Endothelial cell of umbilical vein (primary cell): ENCODE data around the gene MEPCE. TPM values are rescaled to one million over a fixed set of nuclear protein-coding genes. Genes with fewer than 3 reads are reported as not detected.
A peak's percentile ranks its signal among the peaks of the same experiment; 100 is the strongest.

ENCODE experiments used
- BruUV-seq: library from RNA; stranded (reverse); fragments of 400-500 nt; replicated peaks from 2 replicates; lab custom pipeline; 2021; lab: Mats Ljungman, UMichigan
- CTCF ChIA-PET: fragments of 300-600, 350-600 bp; sonication (Branson Sonifier 250); formaldehyde crosslinking; loops from one replicate; lab custom pipeline; 2021; ENCODE audit warnings: antibody characterized with exemption, inconsistent platforms; lab: Charles Lee
- POLR2A ChIA-PET: fragments of 300-600, 350-600 bp; sonication (Branson Sonifier 250); formaldehyde crosslinking; loops from one replicate; lab custom pipeline; 2021; ENCODE audit warnings: antibody characterized with exemption, inconsistent platforms; lab: Charles Lee
- DNase-seq: peaks from one replicate; pipeline ENCODE4 v3.0.0-alpha.2; 2011; ENCODE audit warnings: low read depth, low spot score
- FAIRE-seq: peaks from 2 replicates; lab custom pipeline; 2011; peaks lifted over from hg19 to GRCh38; lab: Jason Lieb, UNC
- H2AFZ ChIP-seq: 2 replicates; pipeline ENCODE4 v1.6.0; 2012; ENCODE audit warnings: low read depth, low read length, control low read depth, inconsistent platforms
- H3K27ac ChIP-seq: 2 replicates; pipeline ENCODE4 v1.5.1; 2011; ENCODE audit warnings: low read depth, mild to moderate bottlenecking, control low read depth, low read length, moderate library complexity; ENCODE audit not compliant: insufficient read depth
- H3K27me3 ChIP-seq, 2 experiments: 2 replicates each; pipeline versions ENCODE4 v1.6.0 to v1.6.1; 2011; ENCODE audit warnings: low read length in 2 of 2, mixed read lengths in 1 of 2; ENCODE audit not compliant: control insufficient read depth in 2 of 2, insufficient read depth in 2 of 2
- H3K36me3 ChIP-seq, 2 experiments: 2 replicates in 1 of 2; 3 replicates in 1 of 2; pipeline ENCODE4 v1.5.1; 2011; ENCODE audit warnings: low read length in 2 of 2, mild to moderate bottlenecking in 1 of 2, moderate library complexity in 1 of 2; ENCODE audit not compliant: control insufficient read depth in 2 of 2, insufficient read depth in 2 of 2; ENCODE audit errors: extremely low read depth in 1 of 2
- H3K4me1 ChIP-seq: 3 replicates; pipeline ENCODE4 v1.5.1; 2011; ENCODE audit warnings: mild to moderate bottlenecking, low read length; ENCODE audit not compliant: control insufficient read depth, insufficient read depth; ENCODE audit errors: extremely low read depth
- H3K4me2 ChIP-seq: 2 replicates; pipeline ENCODE4 v1.6.1; 2011; ENCODE audit warnings: low read length, control low read depth, mixed read lengths; ENCODE audit not compliant: insufficient read depth
- H3K4me3 ChIP-seq, 3 experiments: fragments of 200-600 bp in 1 of 3; sonication (generic), shearing (Covaris generic) in 1 of 3; replicated peaks in 1 of 3; 2 replicates each; pipeline ENCODE4 v1.5.1; 2011 to 2016; ENCODE audit warnings: control low read depth in 3 of 3, low read length in 3 of 3, mild to moderate bottlenecking in 2 of 3, inconsistent platforms in 1 of 3, low read depth in 1 of 3, moderate library complexity in 1 of 3; ENCODE audit not compliant: insufficient read depth in 1 of 3
- H3K79me2 ChIP-seq: 2 replicates; pipeline ENCODE4 v1.6.0; 2012; ENCODE audit warnings: low read length, inconsistent platforms; ENCODE audit not compliant: control insufficient read depth, insufficient read depth
- H3K9ac ChIP-seq: replicated peaks from 2 replicates; pipeline ENCODE3; 2011; ENCODE audit warnings: low read length, control low read depth; ENCODE audit not compliant: insufficient read depth; ENCODE audit errors: extremely low read depth
- H3K9me1 ChIP-seq: replicated peaks from 3 replicates; pipeline ENCODE4 v1.6.0; 2011; ENCODE audit warnings: mild to moderate bottlenecking, low read length; ENCODE audit not compliant: control insufficient read depth, insufficient read depth; ENCODE audit errors: extremely low read depth
- H3K9me3 ChIP-seq: replicated peaks from 2 replicates; pipeline ENCODE4 v1.5.1; 2012; ENCODE audit warnings: low read length, inconsistent platforms; ENCODE audit not compliant: control insufficient read depth, insufficient read depth
- H4K20me1 ChIP-seq: replicated peaks from 2 replicates; pipeline ENCODE3; 2011; ENCODE audit warnings: mild to moderate bottlenecking, low read length; ENCODE audit not compliant: control insufficient read depth, insufficient read depth; ENCODE audit errors: extremely low read depth
- EZH2 ChIP-seq: IDR thresholded peaks from 2 replicates; pipeline ENCODE4 v1.6.1; 2012; ENCODE audit warnings: borderline replicate concordance, low read depth, mild to moderate bottlenecking, moderate library complexity, low read length, inconsistent platforms; ENCODE audit not compliant: severe bottlenecking
- FOS ChIP-seq: IDR thresholded peaks from 2 replicates; pipeline ENCODE4 v1.6.1; 2011; ENCODE audit warnings: mild to moderate bottlenecking, low read length, moderate library complexity, borderline replicate concordance; ENCODE audit not compliant: insufficient read depth
- GATA2 ChIP-seq: IDR thresholded peaks from 2 replicates; pipeline ENCODE4 v1.7.0; 2011; ENCODE audit warnings: low read depth, mild to moderate bottlenecking, moderate library complexity, mixed read lengths, low read length; ENCODE audit not compliant: insufficient read length, insufficient read depth
- JUN ChIP-seq: IDR thresholded peaks from 2 replicates; pipeline ENCODE4 v1.6.1; 2011; ENCODE audit warnings: borderline replicate concordance, low read depth; ENCODE audit not compliant: insufficient read length, insufficient read depth
- MYC ChIP-seq: IDR thresholded peaks from one replicate; pipeline ENCODE4 v1.6.1; 2011; ENCODE audit warnings: mild to moderate bottlenecking, low read depth, low read length
- POLR2A ChIP-seq: IDR thresholded peaks from 2 replicates; pipeline ENCODE4 v1.6.1; 2012; ENCODE audit warnings: low read depth, mild to moderate bottlenecking, control low read depth, low read length
- POLR2AphosphoS5 ChIP-seq: IDR thresholded peaks from 2 replicates; pipeline ENCODE4 v1.6.1; 2012; ENCODE audit warnings: low read depth, mild to moderate bottlenecking, control low read depth, low read length, moderate library complexity; ENCODE audit not compliant: insufficient read depth
- dilution Hi-C: fragments of 300-500 bp; cut with MboI; formaldehyde crosslinking; loops from one replicate; pipeline ENCODE4 v1.15.0; 2019; ENCODE audit warnings: low sequenced_read_pairs; ENCODE audit not compliant: extremely low pct_ligation_motif_present
- intact Hi-C: fragments of 100-400 bp; cut with micrococcal nuclease; formaldehyde crosslinking; loops from one replicate; pipeline ENCODE4 v1.10.0; 2022
- polyA plus RNA-seq, 4 experiments: library from polyadenylated mRNA; depleted of rRNA in 3 of 4; stranded (reverse) in 3 of 4; unstranded in 1 of 4; fragments of >200 nt; gene quantifications; 2 replicates each; pipeline versions ENCODE4 v1.2.1 to v1.2.3, GENCODE V29; 2011 to 2012; ENCODE audit warnings: missing spikeins in 1 of 4
- total RNA-seq: library from RNA; stranded (reverse); gene quantifications from 2 replicates; pipeline ENCODE4 v1.2.3, GENCODE V29; 2021
- TF ChIP-seq, protein P1 (sequence below), 2 donors: IDR thresholded peaks; 1 replicate in 1 of 2; 2 replicates in 1 of 2; pipeline ENCODE4 v1.5.1; 2011; ENCODE audit warnings: low read length in 2 of 2, mild to moderate bottlenecking in 2 of 2, moderate library complexity in 2 of 2, control low read depth in 1 of 2, inconsistent platforms in 1 of 2, low read depth in 1 of 2; ENCODE audit not compliant: insufficient read depth in 1 of 2; ENCODE audit errors: extremely low read depth in 1 of 2
- TF ChIP-seq, protein P2 (sequence below): IDR thresholded peaks from 2 replicates; pipeline ENCODE4 v1.6.1; 2011; ENCODE audit not compliant: insufficient read depth, insufficient read length

MEPCE gene
- total and polyA plus RNA-seq, 2 donors (not counting 3 experiments of a cell fraction or from before 2014, with no cell fraction given): 23.3 to 45.8 TPM

DNA sequence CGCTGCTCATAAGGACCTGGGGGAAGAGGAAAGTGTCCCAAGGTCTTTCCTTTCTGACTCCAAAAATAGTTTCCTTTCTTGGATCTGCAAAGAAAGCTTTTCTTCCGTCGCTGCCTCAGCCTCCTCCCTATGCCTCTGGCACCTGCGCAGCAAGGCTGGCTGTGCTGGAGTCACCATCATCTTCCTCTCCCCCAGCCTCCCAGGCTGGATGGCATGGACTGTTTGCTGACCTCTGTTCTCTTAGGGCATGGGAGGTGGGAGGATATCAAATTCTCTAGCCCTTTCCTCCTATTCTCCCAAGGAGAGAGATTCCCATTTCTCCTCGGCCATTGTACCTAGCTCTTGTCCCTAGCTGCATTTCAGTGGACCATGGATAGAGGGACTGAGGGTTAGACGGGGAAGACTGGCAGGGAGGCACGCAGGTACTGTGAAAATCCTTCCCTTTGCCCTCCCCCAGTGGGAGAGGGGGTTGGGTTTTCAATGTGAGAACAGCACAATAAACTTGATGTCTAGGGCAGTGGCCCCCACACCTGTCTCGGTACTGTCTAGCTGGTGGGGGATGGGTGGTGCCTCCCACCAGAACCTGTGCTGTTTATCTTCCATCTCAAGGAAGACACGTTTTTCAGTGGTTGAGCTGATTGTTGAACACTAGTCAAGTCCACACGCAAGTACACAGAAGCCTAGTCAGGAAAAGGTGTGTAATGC lies 4.1 kb downstream of the MEPCE start:
- Histone ChIP-seq H3K4me3 (no peak overlapping the region), H3K9me3 (no peaks in the 10 kb centered on the region), H3K36me3 (peaks cover 5 to 20% of the 10 kb centered on the region in 2 experiments), H3K4me2 (no peak overlapping the region), H2AFZ (no peak overlapping the region), H3K9ac (no peak overlapping the region), H3K79me2 (peaks cover 49% of the 10 kb centered on the region), H3K4me1 (peaks cover 28% of the 10 kb centered on the region), H4K20me1 (no peaks in the 10 kb centered on the region), H3K9me1 (no peaks in the 10 kb centered on the region), H3K27me3 (no peaks in the 10 kb centered on the region), H3K27ac (no peak overlapping the region)
- POLR2A ChIA-PET: interaction anchor here (1.4 kb wide), 1 partner anchor 11 kb away, joined by 3 read pairs; no protein-coding TSS in a partner anchor
- no peak for DNase-seq
- no peak for FAIRE-seq
- CTCF ChIA-PET: no interaction called here
- BruUV-seq: no TSS peak
- intact Hi-C loops (no loop called here), dilution Hi-C loops (no loop called here)
- peak; percentile 54 for TF ChIP-seq POLR2A
- TF ChIP-seq, protein P1, sequence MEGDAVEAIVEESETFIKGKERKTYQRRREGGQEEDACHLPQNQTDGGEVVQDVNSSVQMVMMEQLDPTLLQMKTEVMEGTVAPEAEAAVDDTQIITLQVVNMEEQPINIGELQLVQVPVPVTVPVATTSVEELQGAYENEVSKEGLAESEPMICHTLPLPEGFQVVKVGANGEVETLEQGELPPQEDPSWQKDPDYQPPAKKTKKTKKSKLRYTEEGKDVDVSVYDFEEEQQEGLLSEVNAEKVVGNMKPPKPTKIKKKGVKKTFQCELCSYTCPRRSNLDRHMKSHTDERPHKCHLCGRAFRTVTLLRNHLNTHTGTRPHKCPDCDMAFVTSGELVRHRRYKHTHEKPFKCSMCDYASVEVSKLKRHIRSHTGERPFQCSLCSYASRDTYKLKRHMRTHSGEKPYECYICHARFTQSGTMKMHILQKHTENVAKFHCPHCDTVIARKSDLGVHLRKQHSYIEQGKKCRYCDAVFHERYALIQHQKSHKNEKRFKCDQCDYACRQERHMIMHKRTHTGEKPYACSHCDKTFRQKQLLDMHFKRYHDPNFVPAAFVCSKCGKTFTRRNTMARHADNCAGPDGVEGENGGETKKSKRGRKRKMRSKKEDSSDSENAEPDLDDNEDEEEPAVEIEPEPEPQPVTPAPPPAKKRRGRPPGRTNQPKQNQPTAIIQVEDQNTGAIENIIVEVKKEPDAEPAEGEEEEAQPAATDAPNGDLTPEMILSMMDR (IDR thresholded peaks at IDR 0.05; ENCODE audit: extremely low read depth in 1 of 2, insufficient read depth in 1 of 2, low read depth in 1 of 2, low read length in 2 of 2): no peak

DNA sequence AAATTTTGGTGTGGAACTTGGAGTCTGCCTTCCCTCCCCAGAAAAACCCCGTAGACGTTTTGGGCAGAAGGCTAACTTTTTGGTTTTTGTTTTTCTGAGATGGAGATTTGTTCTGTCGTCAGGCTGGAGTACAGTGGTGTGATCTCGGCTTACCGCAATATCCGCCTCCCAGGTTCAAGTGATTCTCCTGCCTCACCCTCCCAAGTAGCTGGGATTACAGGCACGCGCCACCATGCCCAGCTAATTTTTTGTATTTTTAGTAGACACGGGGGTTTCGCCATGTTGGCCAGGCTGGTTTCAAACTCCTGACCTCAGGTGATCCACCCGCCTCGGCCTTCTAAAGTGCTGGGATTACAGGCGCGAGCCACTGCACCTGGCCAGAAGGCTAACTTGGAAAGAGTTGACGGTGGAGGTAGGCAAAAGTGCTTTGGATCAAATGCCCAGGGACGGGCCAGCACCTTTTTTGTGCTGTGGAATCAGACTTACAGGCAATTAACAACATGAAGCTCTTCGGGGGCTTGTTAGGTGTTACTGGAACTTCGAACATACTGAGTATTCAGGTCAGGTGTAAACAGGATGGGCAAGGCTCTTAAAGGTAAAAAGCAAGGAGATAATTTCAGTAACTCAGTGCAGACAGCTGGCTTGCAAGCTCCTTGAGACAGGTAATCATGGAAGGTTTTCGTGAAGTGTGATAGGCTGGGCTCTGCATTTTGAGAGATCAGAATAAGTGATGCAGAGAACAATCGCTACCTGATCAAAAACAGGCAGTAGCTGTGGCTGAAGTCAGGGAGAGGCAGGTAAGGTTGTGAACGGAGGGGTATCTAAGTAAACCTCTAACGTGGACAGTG lies 4.9 kb downstream of the MEPCE start:
- Histone ChIP-seq H3K27ac (no peak overlapping the region), H3K9ac (peak overlapping the region; percentile 93), H3K4me2 (peak overlapping the region; percentile 27), H4K20me1 (no peaks in the 10 kb centered on the region), H3K27me3 (no peaks in the 10 kb centered on the region), H3K36me3 (peaks cover 5 to 20% of the 10 kb centered on the region in 2 experiments), H3K9me1 (no peaks in the 10 kb centered on the region), H3K4me1 (peaks cover 30% of the 10 kb centered on the region), H3K9me3 (no peaks in the 10 kb centered on the region), H3K4me3 (peak overlapping the region in 2 of 3 experiments; percentile 54 to 81), H2AFZ (no peak overlapping the region), H3K79me2 (peaks cover 49% of the 10 kb centered on the region)
- DNase-seq (no peak), FAIRE-seq (no peak)
- dilution Hi-C loops: no loop called here
- CTCF ChIA-PET: interaction anchor here (1.0 to 1.4 kb wide), 2 partner anchors 16 to 21 kb away, joined by 4 to 6 read pairs; no protein-coding TSS in a partner anchor
- POLR2A ChIA-PET: interaction anchor here (1.4 kb wide), 1 partner anchor 10 kb away, joined by 3 read pairs; no protein-coding TSS in a partner anchor
- intact Hi-C loops: no loop called here
- TF ChIP-seq POLR2A: no peak
- no peak for TF ChIP-seq FOS
- no peak for TF ChIP-seq POLR2AphosphoS5
- TF ChIP-seq EZH2: no peak
- TF ChIP-seq, protein P1 (IDR thresholded peaks at IDR 0.05; ENCODE audit: extremely low read depth in 1 of 2, insufficient read depth in 1 of 2, low read depth in 1 of 2, low read length in 2 of 2): no peak
- no peak for TF ChIP-seq GATA2
- TF ChIP-seq MYC: no peak
- no peak for TF ChIP-seq JUN
- TF ChIP-seq, protein P2, sequence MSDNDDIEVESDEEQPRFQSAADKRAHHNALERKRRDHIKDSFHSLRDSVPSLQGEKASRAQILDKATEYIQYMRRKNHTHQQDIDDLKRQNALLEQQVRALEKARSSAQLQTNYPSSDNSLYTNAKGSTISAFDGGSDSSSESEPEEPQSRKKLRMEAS: no peak
- TSS peak; percentile 35 for BruUV-seq
